Measurements from ENCODE around the gene SMAD4.

GRCh38 chr18:51125976-51126375 lies 96.0 kb downstream of the SMAD4 start:
- TF ChIP-seq POLR2A (IDR thresholded peaks at IDR 0.05; ENCODE audit: low read depth, low read length) (no peak), POLR2AphosphoS5 (IDR thresholded peaks at IDR 0.05; ENCODE audit: insufficient read depth, low read depth, low read length) (no peak), CTCF (IDR thresholded peaks at IDR 0.05; ENCODE audit: extremely low read depth in 1 of 2, insufficient read depth in 1 of 2, low read depth in 1 of 2, low read length in 2 of 2) (no peak), MYC (IDR thresholded peaks at IDR 0.05; ENCODE audit: low read depth, low read length) (no peak), EZH2 (IDR thresholded peaks at IDR 0.05; ENCODE audit: borderline replicate concordance, low read depth, low read length, severe bottlenecking) (no peak), FOS (IDR thresholded peaks at IDR 0.05; ENCODE audit: borderline replicate concordance, insufficient read depth, low read length) (no peak), MAX (IDR thresholded peaks at IDR 0.05; ENCODE audit: insufficient read depth, insufficient read length) (no peak)
